Embryonic facial prominence (tissue), 1 donor: ENCODE results near the gene GALNT6.

Experiments
- DNase-seq: peaks from one replicate; pipeline ENCODE4 v3.0.0-alpha.2; 2016; ENCODE audit errors: extremely low spot score

The GALNT6 gene, protein sequence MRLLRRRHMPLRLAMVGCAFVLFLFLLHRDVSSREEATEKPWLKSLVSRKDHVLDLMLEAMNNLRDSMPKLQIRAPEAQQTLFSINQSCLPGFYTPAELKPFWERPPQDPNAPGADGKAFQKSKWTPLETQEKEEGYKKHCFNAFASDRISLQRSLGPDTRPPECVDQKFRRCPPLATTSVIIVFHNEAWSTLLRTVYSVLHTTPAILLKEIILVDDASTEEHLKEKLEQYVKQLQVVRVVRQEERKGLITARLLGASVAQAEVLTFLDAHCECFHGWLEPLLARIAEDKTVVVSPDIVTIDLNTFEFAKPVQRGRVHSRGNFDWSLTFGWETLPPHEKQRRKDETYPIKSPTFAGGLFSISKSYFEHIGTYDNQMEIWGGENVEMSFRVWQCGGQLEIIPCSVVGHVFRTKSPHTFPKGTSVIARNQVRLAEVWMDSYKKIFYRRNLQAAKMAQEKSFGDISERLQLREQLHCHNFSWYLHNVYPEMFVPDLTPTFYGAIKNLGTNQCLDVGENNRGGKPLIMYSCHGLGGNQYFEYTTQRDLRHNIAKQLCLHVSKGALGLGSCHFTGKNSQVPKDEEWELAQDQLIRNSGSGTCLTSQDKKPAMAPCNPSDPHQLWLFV

DNA sequence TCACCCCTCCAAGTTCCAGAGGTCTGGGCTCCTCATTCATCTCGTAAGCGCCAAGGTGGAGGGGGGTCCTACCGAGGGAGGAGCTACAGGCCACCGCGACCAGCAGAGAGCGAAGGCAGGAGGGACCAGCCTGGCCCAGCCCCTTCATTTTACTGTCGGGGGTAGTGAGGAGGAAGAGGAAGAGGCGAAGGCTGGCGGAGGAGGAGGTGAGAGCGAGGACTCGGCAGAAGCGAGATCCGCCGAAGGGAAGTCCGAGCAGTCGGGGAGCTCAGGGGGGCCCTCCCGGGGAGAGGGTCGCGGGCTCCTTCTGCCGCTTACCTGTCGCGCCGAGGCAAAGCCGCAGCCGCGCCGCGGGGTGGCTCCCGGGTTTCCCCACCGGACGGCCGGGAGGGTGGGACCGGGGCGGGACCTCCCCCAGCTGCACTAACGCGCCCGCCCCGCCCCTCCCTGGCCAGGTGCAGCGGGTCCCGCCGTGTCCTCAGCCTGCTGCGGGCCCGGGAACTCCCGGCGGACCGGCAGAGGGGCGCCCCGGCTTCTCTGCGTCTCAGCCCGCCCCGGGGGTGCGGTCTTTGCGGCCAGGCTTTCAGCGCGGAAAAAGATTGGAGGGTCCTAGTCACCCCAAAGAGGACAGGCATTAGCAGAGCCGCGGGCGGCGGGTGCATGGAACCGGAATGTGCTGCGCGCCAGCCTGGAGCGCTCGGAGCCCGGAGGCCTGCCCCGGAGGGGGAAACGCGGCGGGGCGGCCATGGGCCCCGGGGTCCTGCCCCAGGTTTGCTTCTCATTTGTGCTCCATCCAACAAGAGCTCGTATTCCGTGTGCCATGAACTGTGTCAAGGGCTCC lies at the start of gene GALNT6:
Gene GALNT6, minus strand, starts transcription at position 124 of the 841 bp plus-strand sequence. CDS start 11,625 bp downstream, outside the sequence.
- no peak for DNase-seq

DNA sequence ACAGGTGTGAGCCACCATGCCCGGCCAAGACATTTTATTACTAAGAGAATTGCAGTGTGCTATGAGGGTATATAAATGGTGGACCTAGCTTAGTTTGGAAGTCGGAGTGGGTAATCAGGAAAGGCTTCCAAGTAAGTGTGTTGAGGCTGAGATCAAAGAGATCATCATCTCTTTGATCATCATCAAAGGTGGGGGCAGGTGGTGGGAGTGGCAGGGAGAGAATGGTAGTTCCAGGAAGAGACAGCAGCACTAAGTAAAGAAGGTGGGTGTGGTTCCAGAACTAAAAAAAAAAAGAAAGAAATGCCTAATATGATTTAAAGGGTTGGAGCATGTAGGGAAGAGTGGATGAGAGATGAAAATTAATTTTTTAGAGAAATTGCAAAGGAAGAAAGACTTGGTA lies 48.1 kb upstream of the GALNT6 start:
- no peak for DNase-seq

DNA sequence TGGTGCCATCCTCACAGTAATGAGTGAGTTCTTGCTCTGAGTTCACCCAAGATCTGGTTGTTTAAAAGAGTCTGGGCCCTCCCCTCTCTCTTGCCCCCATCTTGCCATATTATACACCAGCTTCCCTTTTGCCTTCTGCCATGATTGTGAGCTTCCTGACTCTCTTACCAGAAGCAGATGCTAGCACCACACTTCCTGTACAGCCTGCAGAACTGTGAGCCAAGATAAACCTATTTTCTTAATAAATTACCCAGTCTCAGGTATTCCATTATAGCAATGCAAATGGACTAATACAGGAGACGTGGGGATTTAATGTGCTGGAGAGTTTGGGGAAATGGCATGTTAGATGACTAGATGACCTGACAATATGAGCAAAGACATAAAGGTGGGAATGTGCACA lies 46.2 kb upstream of the GALNT6 start:
- DNase-seq, result no peak

DNA sequence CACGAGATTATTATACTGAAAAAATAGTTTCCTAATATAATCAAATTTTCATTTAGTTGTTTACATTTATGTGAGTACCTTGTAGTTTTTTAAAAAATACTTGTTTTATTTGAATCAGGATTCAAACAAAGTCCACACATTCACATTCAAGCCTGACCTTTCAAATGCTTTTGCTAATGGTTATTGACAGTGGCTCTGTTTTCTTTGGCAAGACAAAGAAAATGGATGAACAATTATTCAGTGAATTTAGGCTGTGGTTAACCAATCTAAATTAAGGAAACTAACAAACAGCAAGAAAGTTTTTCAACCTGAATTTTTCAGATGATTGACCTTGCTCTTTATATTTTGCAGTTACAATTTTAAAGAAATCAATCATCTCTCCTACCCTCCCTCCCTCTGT lies 43.1 kb upstream of the GALNT6 start:
- no peak for DNase-seq

DNA sequence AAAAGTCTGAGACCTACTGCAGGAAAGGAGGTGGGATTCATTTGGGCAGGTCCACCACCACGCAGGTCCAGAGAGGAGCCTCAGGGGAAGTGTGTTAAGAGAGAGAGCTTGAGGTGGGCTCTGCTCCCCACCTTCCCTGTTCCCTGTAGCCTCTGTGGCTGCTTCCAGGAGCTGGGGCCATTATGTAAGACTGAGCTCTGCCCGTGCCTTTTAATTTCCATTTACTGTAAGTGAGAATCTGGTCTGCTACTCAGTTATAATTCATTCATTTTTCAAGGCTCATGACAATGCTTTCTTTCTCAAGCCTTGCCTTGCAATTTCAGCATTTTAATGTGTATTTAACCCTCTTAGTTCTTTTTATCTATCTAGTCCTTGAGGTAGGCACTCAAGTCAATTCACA lies 41.7 kb upstream of the GALNT6 start:
- DNase-seq, result no peak

DNA sequence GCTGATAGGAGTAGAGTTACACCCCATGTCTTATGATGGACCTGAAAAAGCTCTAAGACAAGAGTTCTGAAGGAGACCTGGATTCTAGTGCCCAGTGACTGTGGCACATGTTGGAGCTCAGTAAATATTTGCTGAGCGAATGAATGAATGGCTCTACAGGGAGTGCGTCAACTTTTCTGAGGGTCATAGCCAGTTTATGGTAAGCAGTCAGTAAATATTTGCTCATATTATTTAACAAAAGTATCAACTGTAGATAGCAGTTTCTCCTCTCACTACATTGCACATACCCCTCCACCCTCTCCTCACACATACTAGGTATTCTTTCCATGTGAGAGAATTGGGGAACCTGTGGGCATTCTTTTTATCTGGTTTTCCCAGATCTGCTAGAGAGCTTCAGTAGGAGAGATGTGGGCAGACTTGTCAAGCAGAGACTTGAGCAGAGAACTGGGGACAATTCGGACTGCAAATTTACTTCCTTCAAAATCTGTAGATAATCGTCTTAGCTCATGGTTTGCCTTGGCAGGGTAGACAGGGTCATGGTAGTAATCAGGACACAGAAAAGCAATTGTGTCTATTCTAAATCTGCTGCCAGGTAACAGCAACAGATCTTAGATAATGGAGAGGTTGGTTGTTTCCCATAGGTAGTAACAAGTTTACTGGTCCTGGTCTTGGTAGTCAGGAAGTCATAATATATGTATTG lies 39.1 kb upstream of the GALNT6 start:
- DNase-seq, result no peak

DNA sequence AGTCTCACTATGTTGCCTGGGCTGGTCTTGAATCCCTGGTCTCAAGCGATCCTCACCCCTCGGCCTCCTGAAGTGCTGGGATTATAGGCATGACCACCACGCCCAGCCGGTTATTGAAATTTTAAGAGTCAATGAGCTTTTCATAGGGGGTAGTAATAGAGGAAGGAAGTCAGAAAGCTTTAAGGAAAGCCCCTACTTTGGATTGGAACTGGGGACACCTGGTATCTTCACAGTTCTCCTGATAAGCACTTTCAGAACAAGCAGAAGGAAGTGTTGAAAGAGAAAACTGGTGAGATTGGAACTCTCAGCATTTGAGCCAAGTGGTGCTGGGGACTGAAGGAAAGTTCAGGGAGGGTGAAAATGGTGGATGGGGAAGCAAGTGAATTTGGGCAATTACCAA lies 38.5 kb upstream of the GALNT6 start:
- DNase-seq, result no peak

DNA sequence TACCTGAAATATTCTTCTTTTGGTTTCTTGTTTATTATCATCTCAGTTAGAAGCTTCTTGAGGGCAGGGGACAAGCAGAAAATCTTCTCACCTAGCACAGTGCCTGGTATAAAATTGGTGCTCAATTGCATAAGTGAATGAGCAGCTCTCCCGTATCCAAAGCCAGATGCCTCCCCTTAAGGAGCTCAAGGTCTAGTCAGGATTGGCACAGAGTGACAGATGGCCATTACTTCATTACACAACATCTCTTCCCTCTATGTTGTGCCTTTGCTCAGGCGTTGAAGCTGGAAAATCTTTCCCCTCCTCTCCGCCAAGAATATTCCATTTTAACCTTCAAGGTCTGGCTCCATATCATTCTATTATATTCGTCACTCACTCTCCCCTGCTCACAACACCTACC lies 37.0 kb upstream of the GALNT6 start:
- no peak for DNase-seq

DNA sequence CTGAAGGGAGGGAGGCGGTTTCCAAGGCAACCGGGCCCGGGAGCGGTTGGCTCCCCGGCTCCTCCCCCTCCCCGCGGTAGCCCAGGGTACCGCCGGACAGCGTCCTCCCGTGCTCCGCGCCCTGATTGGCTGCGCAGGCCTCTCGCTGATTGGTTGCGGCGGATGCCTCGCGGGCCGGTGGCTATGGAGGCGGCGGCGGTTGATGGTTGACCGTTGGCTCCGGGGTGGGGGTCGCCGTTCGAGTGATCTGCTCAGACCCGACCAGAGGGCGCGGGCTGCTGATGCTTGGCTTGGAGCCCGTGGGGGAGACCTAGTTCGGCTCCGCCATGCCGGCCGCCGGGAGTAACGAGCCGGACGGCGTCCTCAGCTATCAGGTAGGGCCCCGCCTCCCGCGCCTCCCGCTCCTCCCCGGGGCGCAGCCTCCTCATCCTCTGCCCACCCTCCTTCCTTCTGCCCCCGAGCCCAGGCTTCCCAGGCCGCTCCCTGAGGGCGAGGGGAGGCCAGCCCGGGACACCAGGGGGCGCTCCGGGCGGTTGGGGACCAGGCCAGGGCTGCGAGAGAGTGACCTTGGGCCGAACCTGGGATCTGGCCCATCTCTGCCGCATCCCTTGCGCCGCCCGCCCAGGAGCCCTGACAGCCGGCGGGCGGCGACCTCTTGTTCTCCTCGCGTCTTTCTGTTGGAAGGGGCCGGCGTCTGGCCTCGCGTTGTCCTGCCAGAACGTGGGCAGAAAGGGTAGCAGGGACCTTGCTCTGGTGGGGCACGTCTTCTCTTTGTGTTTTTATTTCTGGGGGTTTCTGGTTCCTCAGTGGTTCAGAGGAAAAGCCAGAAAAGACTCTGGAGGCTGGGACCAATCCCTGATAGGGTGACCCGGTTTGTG lies 33.7 kb upstream of the GALNT6 start, which contains the start of gene SLC4A8:
Gene SLC4A8, plus strand, starts transcription at position 170 of the 878 bp plus-strand sequence. Its CDS starts 157 bp downstream, at position 327.
- DNase-seq, result peak; percentile 70

DNA sequence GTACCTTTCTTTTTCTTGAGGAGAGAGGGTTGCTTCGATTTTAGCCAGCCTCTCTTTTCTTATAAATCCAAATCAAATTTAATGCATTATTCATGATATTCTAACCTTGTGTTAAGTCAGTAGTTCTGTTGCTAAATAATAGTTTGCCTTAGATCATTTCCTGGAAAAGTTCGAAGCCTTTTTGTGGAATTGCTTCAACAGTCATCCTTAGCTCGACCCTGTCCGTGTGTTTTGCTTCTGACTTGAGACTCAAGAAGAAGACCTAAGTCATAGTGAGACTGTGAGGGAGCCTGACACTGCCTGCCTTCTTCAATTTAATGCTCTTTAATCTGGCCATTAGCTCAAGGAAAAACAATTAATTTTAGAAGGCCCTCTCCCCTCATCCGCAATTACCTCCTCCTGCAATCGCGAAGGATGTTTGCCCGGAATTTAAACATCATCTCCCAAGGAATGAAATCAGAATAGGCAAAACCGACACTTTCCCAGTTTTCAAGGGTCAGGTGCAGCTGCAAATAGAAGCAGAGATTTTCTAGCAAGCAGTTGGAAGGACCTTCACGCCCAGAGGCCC lies 33.0 kb upstream of the GALNT6 start:
- DNase-seq, result no peak

DNA sequence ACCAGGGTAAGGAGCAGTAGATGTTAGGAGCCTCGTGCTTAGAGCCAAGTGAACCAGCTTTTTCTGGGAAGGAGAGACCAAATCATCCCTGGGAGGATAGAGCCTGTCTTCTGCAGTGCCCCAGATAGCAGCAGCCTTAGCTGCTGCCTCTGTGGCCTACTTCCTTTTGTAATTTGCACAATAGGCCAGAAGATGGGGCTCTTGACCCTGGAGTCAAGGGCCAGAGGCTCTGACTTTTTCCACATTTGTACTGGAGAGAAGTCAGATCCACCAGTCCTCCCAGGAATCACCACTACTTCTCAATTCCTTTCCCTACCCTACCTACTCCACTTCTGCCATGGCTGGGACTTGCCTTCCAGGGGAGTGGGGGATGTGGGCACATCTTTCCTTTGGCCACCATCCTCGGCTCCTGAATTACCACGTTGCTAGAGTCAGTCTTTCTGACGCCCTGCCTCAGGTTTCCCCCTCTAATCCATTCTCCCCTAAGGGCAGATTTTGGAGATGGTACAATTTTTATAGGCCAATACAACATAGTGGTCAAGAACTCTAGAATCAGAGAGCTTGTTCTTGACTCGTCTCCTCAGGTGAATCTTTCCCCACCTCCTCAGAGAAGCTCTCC lies 30.2 kb upstream of the GALNT6 start:
- DNase-seq, result peak; percentile 8

DNA sequence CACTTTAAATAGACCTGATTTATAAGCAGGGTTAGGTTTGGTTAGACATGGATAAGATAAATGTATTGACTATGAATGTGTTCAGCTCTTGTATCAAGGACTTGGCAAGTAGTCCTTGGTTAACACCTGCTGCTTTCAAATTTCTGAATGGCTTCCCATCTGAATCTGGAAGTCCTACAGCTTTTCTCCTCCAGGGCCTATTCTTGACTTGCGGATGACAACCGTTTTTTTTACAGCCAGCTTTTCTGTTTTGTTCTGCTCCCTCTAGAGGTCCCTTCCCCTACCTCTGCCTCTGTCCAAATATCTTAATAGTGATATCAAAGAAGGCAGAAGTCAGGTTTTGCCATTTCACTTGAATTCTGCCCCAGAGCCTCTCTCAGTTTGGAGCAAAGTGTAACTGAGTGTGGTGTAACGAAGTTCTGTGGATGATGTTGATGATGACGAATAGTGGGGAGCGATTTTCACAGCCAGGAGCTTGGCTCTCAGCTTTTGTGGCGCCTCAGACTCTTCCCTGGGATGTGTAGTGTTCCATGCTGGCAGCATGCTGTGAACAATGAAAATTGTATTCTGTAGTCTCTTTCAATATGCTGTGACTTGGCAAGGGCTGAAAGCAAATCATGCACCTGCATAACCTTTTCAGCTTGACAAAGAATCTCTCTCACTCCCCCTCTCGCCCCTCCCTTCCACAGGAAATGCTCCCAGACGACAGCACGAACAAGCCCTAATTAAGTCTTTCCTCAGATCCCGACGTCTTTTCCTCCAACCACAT lies 28.4 kb upstream of the GALNT6 start:
- DNase-seq, result no peak

DNA sequence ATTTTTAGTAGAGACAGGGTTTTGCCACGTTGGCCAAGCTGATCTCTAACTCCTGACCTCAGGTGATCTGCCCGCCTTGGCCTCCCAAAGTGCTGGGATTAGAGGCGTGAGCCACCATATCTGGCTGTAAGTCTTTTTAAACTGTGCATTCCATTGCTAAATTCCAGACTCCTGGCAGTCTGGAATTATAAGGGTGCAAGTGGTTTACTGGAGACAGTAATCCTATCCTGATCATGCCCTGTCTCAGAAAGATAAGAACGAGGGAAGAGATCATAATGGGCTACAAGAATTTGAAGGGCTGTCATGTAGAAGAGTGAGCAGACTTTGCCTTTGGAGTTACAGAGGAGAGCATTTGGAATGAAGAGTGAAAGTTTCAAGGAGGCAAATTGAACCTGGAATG lies 26.6 kb upstream of the GALNT6 start:
- DNase-seq, result no peak

DNA sequence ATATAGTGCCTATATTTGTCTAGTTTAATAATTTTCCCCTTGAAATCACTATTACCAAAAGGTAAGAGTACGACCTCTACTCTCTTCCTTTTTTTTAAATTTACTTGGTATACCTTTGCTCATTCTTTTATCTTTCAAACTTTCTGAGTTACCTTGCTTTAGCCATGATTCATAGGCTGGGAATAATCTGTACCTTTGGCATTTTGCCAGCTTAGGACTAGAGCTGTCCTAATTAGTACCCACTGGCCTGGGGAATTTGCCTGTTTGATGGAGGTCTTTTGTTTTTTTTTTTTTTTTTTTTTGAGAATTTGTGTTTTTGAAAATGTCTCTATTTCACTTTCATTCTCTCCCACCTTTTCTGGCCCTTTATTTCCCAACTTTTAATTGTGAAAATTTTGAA lies 24.7 kb upstream of the GALNT6 start:
- DNase-seq, result no peak

DNA sequence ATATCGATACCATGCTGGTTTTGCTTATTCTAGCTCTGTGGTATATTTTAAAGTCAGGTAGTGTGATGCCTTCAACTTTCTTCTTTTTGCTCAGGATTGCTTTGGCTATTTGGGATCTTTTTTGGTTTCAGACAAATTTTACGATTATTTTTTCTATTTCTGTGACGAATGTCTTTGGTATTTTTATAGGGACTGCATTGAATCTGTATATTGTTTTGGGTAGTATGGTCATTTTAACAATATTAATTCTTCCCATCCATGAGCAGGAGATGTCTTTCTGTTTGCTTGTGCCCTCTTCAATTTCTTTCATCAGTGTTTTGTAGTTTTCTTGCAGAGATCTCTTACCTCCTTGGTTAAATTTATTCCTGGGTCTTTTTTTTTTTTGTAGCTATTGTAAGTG lies 22.6 kb upstream of the GALNT6 start:
- no peak for DNase-seq

DNA sequence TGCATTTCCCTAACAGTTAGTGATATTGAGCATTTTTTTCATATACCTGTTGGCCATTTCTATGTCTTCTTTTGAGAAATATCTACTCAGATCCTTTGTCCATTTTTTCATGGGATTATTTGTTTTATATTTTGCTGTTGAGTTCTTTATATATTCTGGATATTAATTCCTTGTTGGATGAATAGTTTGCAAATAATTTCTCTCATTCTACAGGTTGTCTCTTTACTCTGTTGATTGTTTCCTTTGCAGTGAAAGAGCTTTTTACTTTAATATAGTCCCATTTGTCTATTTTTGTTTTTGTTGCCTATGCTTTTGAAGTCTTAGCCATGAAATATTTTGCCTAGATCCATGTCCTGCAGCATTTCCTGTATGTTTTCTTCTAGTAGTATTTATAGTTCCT lies 21.9 kb upstream of the GALNT6 start:
- no peak for DNase-seq

DNA sequence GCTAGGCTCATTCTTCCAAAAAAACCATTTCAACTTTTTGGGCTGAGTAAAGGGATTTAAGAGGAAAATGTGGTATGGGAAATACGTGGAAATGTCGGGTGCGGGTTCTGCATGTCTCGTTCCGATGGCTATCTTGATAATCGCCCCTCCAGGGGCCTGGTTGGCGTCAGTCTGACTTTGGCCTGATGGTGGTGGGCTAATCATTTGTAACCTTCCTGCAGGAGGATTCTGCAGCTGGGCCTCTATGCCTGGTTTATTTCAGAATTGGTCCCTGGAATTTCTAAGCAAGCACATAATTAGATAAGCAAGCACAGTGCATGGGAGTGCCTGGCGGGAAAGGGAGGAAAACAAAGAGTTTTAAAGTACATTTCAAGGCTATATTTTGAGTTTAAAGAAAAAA lies 18.6 kb upstream of the GALNT6 start:
- DNase-seq, result no peak

DNA sequence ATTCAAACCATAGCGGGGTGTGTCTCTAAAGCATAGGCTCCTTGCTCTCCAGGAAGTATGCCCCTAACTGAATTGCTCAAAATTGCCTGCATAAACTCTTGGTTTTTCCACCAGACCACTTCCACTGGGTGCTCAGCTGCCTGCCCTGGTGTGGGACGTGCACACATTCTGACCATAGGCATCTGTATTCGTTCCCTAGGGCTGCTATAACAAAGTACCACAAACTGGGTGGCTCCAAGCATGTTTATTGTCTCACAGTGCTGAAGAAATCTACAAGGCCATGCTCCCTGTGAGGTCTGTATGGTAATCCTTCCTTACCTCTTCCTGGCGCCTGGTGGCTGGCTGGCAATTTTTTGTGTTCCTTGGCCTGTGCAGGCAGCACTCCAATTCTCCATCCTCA lies 16.4 kb upstream of the GALNT6 start:
- DNase-seq, result no peak

DNA sequence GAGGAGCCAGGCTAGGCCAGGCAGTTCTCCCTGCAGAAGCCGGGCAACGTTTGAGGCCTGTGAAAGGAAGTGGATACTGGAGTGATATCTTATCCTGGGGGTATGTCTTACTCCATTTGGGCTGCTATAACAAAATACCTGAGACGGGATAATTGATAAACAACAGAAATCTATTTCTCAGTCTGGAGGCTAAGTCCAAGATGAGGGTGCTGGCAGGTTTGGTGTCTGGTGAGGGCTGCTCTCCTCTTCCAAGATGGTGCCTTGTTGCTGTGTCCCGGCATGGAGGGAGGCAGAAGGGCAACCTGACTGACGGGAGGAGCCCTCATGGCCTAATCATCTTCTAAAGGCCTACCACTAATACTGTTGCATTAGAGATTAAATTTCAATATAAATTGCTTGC lies 15.7 kb upstream of the GALNT6 start:
- DNase-seq, result no peak
